Ascending aorta (tissue), 2 donors: ENCODE measurements around the gene NR4A1. TPM values are rescaled to one million over a fixed set of nuclear protein-coding genes. Genes with fewer than 3 reads are reported as not detected.

Experiments used
- DNase-seq, 2 donors: peaks; one replicate each; pipeline ENCODE4 v3.0.0-alpha.2; 2019; ENCODE audit warnings: low spot score in 2 of 2
- H3K27ac ChIP-seq, 2 donors: fragments of 200-600 bp; sonication (generic); one replicate each; pipeline ENCODE4 v1.5.1; 2016 to 2017; ENCODE audit warnings: mild to moderate bottlenecking in 1 of 2
- H3K27me3 ChIP-seq: fragments of 200-600 bp; sonication (generic); one replicate; pipeline ENCODE4 v1.5.1; 2017
- H3K36me3 ChIP-seq, 2 donors: fragments of 200-600 bp; sonication (generic); one replicate each; pipeline ENCODE4 v1.5.1; 2016
- H3K4me1 ChIP-seq, 2 donors: fragments of 200-600 bp; sonication (generic); one replicate each; pipeline ENCODE4 v1.5.1; 2016 to 2017; ENCODE audit warnings: mild to moderate bottlenecking in 1 of 2
- H3K4me3 ChIP-seq, 2 donors: fragments of 200-600 bp; sonication (generic); one replicate each; pipeline ENCODE4 v1.5.1; 2016 to 2017; ENCODE audit warnings: mild to moderate bottlenecking in 1 of 2
- H3K9me3 ChIP-seq, 2 donors: fragments of 200-600 bp; sonication (generic); one replicate each; pipeline ENCODE4 v1.5.1; 2016
- intact Hi-C: fragments of 100-400 bp; cut with DNase I; formaldehyde crosslinking; loops from one replicate; pipeline ENCODE4 v1.15.1; 2023
- total RNA-seq: library from RNA; depleted of rRNA; stranded (reverse); fragments of >200 nt; gene quantifications from one replicate; pipeline ENCODE4 v1.1.0, GENCODE V29; 2016
- TF ChIP-seq, protein P1 (sequence below), 3 experiments: fragments of 200-600 bp in 2 of 3; fragments of 450-650 bp in 1 of 3; sonication (generic) in 2 of 3; IDR thresholded peaks; one replicate each; pipeline ENCODE4 v1.5.1; 2016 to 2019; ENCODE audit warnings: antibody characterized with exemption in 3 of 3, mild to moderate bottlenecking in 1 of 3, moderate library complexity in 1 of 3

The NR4A1 gene
- total RNA-seq, 1 donor from 2014 or later, result 722 TPM

DNA sequence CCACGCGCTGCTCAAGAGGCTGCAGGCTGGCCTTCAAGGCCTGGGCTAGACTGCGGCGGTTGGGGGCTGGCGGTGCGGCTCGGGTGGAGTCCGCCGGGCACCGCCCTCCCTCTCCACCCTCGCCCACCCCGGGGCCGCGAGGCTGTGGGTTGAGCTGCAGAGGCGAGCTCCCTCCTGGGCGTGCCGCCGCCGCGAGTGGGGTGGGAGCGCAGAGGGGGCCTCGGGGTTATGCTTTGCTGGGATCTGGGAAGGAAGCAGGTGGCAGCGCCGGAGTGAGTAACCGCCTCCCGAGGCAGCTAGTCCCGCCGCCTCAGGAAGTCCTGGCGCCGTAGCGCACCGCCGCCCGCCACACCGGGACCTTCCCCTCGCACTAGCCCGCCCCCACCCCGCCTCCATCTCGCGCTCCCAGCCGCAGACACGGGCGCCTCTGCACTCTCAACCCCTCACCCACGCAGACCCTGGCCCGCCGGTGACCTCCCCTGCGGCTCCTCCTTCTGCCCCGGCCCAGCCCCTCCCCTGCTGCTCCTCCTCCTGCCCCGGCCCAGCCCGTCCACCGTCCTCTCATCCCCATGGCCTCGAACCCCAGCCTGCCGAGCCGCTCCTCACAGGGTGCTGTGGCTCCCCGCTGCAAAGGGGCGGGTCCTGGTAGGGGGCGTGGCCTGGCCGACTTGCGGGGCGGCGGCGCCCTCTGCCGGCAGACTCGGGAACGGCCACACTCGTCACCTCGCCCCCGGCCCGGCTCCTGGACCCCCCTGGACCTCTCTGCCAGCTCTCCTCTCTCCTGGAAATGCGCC, 27.9 kb upstream of the NR4A1 start:
- Histone ChIP-seq H3K27ac (peak overlapping the region in 1 of 2 donors; percentile 44), H3K9me3 (no peaks in the 10 kb centered on the region), H3K27me3 (no peaks in the 10 kb centered on the region), H3K4me1 (peaks cover 7 to 28% of the 10 kb centered on the region in 2 donors), H3K4me3 (peak overlapping the region; percentile 67 to 69), H3K36me3 (no peaks in the 10 kb centered on the region)
- intact Hi-C loops, result loop anchor here (1.0 to 10.0 kb wide), 4 partner anchors 17 to 981 kb away; partner anchors contain the start of genes ACVR1B, EIF4B and TAMALIN
- TF ChIP-seq, protein P1, sequence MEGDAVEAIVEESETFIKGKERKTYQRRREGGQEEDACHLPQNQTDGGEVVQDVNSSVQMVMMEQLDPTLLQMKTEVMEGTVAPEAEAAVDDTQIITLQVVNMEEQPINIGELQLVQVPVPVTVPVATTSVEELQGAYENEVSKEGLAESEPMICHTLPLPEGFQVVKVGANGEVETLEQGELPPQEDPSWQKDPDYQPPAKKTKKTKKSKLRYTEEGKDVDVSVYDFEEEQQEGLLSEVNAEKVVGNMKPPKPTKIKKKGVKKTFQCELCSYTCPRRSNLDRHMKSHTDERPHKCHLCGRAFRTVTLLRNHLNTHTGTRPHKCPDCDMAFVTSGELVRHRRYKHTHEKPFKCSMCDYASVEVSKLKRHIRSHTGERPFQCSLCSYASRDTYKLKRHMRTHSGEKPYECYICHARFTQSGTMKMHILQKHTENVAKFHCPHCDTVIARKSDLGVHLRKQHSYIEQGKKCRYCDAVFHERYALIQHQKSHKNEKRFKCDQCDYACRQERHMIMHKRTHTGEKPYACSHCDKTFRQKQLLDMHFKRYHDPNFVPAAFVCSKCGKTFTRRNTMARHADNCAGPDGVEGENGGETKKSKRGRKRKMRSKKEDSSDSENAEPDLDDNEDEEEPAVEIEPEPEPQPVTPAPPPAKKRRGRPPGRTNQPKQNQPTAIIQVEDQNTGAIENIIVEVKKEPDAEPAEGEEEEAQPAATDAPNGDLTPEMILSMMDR (IDR thresholded peaks at IDR 0.05), result peak; percentile 97 to 98 (median 98)
- DNase-seq, result peak in 1 of 2 donors; percentile 93

DNA sequence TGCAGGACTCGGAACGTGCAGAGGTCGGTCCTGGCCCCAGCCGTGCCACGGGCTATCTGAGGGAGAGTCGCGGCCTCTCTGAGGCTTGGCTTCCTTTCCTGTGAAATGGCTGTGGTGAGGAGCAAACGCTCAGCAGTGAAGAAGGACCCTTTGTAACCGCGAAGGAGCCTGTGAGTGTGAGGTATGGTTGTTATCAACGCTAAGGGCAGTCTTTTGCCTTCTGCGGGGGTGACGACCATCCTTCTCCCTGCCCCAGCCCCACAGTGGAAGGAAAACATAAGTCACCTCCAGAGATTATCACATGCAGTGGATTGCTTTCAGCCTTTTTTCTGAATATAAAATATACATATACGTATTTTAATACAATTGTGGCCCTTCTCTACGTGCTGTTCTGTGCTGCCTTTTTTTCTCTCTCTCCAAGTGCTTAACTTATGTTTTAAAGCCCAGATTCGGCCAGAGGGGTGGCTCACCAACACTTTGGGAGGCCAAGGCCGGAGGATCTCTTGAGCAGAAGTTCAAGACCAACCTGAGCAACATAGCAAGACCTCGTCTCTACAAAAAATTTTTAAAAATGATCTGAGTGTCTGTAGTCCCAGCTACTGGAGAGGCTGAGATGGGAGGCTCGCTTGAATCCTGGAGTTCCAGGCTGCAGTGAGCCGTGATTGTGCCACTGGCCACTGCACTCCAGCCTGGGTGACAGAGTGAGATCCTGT, 27.1 kb upstream of the NR4A1 start:
- Histone ChIP-seq H3K27me3 (no peaks in the 10 kb centered on the region), H3K36me3 (no peaks in the 10 kb centered on the region), H3K27ac (peak overlapping the region in 1 of 2 donors; percentile 44), H3K4me1 (peaks cover 7 to 28% of the 10 kb centered on the region in 2 donors), H3K4me3 (peak overlapping the region; percentile 67 to 69), H3K9me3 (no peaks in the 10 kb centered on the region)
- peak in 1 of 2 donors; percentile 62 for DNase-seq
- TF ChIP-seq, protein P1 (IDR thresholded peaks at IDR 0.05), result no peak
- intact Hi-C loops, result loop anchor here (1.0 to 10.0 kb wide), 4 partner anchors 18 to 981 kb away; partner anchors contain the start of genes ACVR1B, EIF4B and TAMALIN

DNA sequence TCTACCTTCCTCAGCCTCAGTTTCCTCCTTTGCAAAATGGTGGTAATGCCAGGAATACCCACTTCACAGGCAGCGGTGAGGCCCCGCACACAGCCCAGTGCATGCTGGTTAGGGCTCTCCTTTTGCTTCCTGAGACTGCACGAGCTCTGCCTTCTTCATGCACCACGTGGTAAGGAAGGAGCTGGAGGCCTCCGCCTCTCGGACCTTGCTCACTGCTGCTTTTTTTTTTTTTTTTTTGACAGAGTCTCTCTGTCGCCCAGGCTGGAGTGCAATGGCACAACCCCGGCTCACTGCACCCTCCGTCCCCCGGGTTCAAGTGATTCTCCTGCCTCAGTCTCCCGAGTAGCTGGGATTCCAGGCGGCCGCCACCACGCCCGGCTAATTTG, 26.4 kb upstream of the NR4A1 start:
- Histone ChIP-seq H3K9me3 (no peaks in the 10 kb centered on the region), H3K36me3 (no peaks in the 10 kb centered on the region), H3K27ac (peak overlapping the region; percentile 76 to 84), H3K27me3 (no peaks in the 10 kb centered on the region), H3K4me1 (peaks cover 7 to 28% of the 10 kb centered on the region in 2 donors), H3K4me3 (peak overlapping the region; percentile 36 to 69)
- TF ChIP-seq, protein P1 (IDR thresholded peaks at IDR 0.05), result no peak
- intact Hi-C loops, result loop anchor here (1.0 to 10.0 kb wide), 5 partner anchors 26 to 980 kb away; partner anchors contain the start of genes ACVR1B, ATG101, EIF4B and NR4A1
- no peak for DNase-seq

DNA sequence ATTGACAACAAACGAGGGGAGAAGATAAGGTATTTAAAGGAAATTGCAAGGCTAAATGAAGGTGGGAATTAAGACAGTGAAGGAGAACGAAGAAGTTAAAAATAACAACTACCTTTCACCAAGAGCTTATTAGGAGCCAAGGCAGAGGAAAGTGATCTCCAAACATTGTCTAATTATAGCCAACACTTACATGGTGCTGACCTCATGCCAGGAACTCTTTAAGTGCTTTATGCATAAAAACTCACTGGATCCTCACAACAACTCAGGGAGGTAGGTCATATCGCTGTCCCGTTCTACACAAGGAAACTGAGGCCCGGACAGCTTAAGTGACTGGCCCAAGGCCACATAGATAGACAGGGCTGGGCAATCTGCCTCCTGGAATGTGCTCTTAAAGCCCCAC, 25.0 kb upstream of the NR4A1 start:
- Histone ChIP-seq H3K4me3 (no peak overlapping the region), H3K27ac (peak overlapping the region; percentile 76 to 84), H3K36me3 (no peaks in the 10 kb centered on the region), H3K27me3 (no peaks in the 10 kb centered on the region), H3K4me1 (peaks cover 7 to 28% of the 10 kb centered on the region in 2 donors), H3K9me3 (no peaks in the 10 kb centered on the region)
- intact Hi-C loops, result loop anchor here (10.0 kb wide), 1 partner anchor 979 kb away; the partner anchor contains the start of gene EIF4B
- no peak for DNase-seq
- TF ChIP-seq, protein P1 (IDR thresholded peaks at IDR 0.05), result no peak

DNA sequence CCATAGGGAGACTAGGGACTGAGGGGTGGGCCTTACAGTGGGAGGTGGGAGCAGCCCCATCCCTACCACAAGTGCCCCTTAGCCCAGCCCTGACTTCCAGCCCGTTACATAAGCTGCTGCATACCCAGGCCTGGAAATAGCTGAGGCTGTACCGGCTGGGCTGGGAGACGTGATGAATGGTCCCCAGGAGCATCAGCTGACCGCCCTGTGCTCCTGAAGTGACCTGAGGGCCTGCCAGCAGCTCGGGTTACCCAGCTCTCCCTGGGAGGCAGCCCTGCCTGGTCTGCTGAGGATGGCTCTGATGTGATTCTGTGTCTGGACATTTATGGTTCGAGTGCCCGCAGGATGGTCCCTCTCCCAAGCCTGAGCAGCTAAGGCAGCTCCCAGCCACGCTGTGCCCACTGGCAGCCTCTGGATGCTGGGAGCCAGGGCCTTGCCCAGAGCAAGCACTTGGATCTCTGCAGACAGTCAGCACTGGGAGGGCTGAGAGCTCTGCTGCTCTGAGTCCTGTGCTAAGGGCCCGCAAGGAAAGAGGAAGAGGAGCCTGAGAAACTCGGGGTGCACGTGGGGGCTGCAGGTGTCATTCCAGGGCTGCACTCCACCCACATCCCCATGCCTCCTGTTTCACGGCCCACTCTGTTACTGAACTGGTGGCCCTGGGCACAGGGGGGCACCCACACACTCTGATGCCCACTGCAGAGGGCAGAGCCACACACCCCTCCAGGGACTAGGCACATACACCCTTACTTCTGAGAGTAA, 24.0 kb upstream of the NR4A1 start:
- no peak overlapping the region for H3K4me3 ChIP-seq
- intact Hi-C loops, result loop anchor here (10.0 kb wide), 1 partner anchor 978 kb away; the partner anchor contains the start of gene EIF4B
- no peak overlapping the region for H3K27ac ChIP-seq
- H3K36me3 ChIP-seq, result no peaks in the 10 kb centered on the region
- H3K27me3 ChIP-seq, result no peaks in the 10 kb centered on the region
- H3K4me1 ChIP-seq, result peaks cover 7 to 34% of the 10 kb centered on the region in 2 donors
- DNase-seq, result no peak
- TF ChIP-seq, protein P1 (IDR thresholded peaks at IDR 0.05), result no peak
- H3K9me3 ChIP-seq, result no peaks in the 10 kb centered on the region
